Right hindlimb (tissue), 1 donor: Measurements from ENCODE around the gene HMG20B.
A peak's percentile ranks its signal among the peaks of the same experiment; 100 is the strongest.
"Not testable (repeated sequence)": the region's sequence is repeated elsewhere in the genome, so short reads cannot be mapped to it uniquely, and the experiment has no call there.

Source experiments
- DNase-seq: peaks from one replicate; pipeline ENCODE4 v3.0.0-alpha.2; 2018

Gene HMG20B

GRCh38 chr19:3556978-3557460, 15.7 kb upstream of the HMG20B start:
- no peak for DNase-seq

DNA sequence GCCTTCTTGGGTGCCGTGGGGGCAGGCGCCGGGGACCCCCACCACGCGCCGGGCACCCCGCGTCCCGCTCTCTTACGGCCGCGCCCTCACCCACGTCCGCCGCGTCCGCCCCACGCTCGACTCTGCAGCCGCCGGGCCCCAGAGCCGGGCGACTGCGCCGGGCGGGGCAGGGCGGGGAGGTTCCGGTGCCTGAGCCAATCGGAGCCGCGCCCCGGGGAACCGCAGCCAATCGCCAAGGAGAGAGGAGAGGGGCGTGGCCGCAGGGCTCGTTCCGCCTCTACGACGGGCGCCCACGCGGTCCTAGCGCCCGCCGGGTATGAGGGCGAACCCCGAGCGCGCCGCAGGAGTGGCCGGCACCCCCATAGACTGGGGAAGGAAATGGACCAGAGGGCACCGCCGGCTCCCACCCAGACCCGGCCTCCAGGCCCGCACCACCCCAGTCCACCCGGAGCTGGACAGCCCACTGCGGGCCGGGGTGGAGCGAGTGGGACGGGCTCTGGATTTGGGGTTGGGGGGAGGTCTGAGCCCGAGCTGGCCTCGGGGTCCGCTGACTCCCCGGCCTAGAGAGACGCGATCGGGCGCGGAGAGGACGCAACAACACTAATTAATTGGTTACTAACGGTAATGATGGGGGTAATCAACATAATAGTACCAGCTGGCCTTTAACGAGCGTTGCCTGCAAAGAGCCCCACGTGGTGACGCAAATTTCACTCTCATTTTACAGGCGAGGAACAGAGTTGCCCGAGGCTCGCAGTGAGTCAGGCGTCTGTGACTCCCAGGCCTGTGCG, 15.1 kb upstream of the HMG20B start, which contains the start of gene MFSD12:
TSS of gene MFSD12 (minus strand) at position 126 of the 788 bp plus-strand sequence. CDS start 183 bp downstream, outside the sequence.
- peak; percentile 96 for DNase-seq

GRCh38 chr19:3563709-3564524, 8.8 kb upstream of the HMG20B start:
- DNase-seq = no peak

DNA sequence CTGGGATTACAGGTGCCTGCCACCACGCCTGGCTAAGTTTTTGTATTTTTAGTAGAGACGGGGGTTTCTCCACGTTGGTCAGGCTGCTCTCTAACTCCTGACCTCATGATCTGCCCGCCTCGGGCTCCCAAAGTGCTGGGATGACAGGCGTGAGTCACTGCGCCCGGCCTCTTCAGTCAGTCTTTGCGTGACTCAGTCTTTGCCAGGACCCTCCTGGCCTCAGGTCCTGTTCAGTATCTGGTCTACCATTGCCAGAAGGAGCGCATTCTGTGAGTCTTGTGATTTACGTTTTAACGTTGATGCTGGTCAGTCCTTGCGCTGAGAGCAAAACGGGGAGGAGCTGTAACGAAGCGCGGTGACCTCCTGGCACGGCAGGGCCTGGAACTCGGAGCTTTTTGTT, 7.6 kb upstream of the HMG20B start:
- no peak for DNase-seq

DNA sequence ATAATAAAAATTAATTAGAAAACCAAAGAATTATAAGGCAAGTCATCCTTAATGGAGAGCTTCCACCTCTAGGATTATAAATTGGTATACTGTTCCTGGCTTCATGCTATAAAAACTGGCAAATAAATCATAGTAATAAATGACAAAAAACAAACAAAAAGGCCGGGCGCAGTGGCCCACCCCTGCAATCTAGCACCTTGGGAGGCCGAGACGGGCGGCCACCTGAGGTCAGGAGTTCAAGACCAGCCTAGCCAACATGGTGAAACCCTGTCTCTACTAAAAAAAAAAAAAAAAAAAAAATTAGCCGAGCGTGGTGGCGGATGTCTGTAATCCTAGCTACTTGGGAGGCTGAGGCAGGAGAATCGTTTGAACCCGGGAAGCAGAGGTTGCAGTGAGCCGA, 2.7 kb upstream of the HMG20B start:
- not testable (repeated sequence) for DNase-seq

- DNase-seq = no peak
Observed at GRCh38 chr19:3570606-3571011, 2.1 kb upstream of the HMG20B start.

GRCh38 chr19:3572132-3572854, 451 bp upstream of the HMG20B start:
- peak; percentile 100 for DNase-seq

DNA sequence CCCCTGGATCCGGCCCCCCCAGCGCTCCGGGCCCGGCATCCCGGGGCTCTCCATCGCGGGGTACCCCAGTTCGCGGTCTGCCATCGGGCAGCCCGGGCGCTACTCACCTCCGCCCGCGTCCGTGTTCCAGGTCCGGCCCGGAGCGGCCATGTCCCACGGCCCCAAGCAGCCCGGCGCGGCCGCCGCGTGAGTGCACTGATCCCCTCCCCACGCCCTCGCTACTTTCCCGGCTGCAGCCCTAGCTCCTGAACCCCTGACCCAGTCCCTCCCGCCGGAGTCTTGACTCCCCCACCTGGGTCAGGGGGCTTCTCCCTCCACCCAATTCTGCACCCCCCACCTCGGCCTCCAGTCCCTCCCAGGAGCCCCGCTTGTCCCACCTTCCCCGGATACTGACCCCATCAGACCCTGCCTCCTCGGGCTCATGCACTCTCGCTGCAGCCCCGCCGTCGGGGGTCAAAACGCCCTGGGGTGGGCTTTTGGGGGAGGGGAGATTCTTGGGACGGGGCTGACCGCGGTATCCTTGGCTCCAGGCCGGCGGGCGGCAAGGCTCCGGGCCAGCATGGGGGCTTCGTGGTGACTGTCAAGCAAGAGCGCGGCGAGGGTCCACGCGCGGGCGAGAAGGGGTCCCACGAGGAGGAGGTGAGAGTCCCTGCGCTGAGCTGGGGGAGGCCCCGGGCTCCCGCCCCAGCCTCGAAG, 566 bp downstream of the HMG20B start:
- no peak for DNase-seq

DNA sequence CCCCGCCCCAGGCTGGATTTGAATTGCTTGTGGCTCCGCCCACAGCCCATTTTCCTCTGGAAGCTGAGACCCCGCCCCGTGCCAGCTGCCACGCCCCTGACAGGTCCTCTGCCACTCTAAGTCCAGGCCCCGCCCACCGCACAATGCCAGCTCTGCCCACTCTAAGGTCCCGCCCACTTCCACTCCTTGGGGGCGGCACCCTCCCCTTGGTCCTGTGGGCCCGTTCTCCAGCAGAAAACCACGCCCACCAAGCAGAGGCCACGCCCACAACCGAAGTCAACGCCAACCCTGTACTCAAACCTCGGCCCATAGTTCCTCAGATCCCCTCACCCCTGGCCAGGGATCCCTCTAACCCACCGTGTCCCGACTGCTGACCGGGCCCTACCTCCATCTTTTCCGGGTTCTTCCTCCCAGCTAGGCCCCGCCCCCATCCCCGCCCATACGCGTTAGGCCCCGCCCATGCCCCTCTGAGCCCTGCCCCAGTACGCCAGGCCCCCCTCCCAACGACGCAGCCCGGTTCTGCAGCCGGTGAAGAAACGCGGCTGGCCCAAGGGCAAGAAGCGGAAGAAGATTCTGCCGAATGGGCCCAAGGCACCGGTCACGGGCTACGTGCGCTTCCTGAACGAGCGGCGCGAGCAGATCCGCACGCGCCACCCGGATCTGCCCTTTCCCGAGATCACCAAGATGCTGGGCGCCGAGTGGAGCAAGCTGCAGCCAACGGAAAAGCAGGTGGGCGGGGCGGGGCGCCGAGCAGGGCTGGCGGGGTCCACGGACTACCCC, 1.3 kb downstream of the HMG20B start:
- peak; percentile 85 for DNase-seq

DNA sequence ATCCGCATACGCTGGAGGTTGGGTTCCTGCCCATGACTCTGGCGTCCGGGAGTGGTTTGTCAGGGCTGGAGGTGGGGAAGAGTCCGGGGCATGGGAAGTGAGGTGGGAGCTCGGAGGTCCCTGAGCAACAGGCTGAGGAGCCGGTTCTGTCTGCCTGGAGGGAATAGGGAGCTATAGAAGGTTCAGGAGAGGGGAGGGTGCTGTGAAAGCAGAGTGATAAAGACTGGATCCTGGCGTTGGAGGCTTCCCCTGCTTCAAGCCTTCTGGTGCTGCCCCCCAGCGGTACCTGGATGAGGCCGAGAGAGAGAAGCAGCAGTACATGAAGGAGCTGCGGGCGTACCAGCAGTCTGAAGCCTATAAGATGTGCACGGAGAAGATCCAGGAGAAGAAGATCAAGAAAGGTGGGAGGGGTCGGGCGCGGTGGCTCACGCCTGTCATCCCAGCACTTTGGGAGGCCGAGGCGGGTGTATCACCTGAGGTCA, 2.6 kb downstream of the HMG20B start:
- no peak for DNase-seq

DNA sequence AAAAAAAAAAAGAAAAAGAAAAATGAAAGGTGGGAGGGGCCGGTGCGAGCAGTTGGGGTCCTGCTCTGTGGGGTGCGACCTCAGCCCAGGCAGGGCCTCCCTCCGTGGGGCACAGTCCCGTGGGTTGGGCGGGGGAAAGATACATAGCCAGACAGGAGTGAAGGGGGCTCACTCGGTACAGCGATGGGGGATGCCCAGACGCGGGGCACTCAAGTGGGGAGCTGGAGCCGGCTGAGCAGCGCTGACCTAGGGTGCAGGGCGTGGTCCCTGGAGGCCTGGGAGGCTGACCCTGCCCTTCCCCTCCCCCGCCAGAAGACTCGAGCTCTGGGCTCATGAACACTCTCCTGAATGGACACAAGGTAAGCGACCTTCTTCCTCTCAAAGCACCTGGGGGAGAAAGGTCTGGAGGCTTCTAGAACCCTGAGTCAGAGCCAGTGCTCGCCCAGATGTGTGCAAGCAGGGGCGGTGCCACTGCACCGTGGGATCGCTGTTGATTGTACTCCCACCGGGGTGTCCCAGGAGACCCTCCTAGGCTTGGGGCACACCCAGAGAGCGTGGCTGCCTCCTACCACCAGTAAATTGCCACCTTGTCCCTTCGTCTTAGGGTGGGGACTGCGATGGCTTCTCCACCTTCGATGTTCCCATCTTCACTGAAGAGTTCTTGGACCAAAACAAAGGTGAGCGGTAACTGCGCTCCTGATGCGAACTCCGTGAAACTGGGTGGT, 3.4 kb downstream of the HMG20B start:
- no peak for DNase-seq

GRCh38 chr19:3576696-3577443, 4.1 kb downstream of the HMG20B start:
- peak; percentile 82 for DNase-seq

GRCh38 chr19:3577723-3578344, 5.1 kb downstream of the HMG20B start:
- no peak for DNase-seq

GRCh38 chr19:3578390-3578789, 5.6 kb downstream of the HMG20B start:
- no peak for DNase-seq

DNA sequence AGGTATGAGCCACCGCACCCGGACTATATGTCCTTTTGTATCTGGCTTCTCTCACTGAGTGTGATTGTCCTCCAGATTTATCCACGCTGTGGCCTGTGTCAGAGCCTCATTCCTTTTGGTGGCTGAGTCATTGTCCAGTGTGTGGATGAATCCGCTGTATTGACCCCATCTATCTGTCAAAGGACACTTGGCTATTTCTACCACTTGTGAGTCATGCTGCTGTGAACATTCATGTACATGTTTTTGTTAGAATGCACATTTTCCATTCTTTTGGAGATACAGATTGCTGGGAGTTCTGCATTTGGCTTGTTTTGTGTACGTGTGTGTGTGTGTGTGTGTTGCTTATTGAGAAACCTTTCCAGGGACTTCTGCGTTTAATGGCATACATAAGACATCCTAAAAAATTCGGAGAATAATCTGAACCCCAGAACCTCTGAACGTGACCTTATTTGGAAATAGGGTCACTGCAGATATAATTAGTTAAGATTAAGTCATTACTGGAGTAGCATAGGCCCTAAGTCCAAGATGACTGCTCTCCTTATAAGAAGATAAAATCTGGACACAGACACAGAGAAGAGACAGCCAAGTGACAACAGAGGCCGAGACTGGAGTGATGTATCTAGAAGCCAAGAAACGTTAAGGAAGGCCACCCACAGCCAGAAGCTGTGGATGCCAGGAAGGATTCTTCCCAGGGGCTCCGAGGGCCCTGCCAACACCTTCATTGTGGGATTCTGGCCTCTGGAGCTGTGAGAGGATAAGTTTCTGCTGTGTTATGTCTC, 7.6 kb downstream of the HMG20B start:
- DNase-seq = no peak

DNA sequence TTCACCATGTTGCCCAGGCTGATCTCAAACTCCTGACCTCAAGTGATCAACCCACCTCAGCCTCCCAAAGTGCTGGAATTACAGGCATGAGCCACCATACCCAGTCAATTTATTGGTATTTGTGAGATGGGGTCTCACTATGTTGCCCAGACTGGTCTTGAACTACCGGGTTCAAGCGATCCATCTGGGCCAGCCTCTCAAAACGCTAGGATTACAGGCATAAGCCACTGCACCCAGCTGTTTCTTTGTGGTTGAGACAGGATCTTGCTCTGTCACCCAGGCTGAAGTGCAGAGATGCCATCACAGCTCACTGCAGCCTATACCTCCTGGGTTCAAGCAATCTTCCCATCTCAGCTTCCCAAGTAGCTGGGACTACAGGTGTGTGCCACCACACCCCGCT, 9.0 kb downstream of the HMG20B start:
- not testable (repeated sequence) for DNase-seq

- not testable (repeated sequence) for DNase-seq
Observed at GRCh38 chr19:3584036-3584802, 11.5 kb downstream of the HMG20B start.
